ENCODE measurements around the gene AAGAB. TPM values are rescaled to one million over a fixed set of nuclear protein-coding genes. Genes with fewer than 3 reads are reported as not detected.

Gene AAGAB
- total RNA-seq, 1 experiment from 2014 or later, result 30.5 TPM

GRCh38 chr15:67152429-67152828 is 102.0 kb downstream of the AAGAB start:
- Histone ChIP-seq H3K9ac (ENCODE audit: low read length) (0 out of 2 replicates have a peak overlapping the region, but pooled peaks have one; percentile 17), H3K27me3 (ENCODE audit: low read length) (no peaks in the 10 kb centered on the region), H3K9me2 (replicated peaks; ENCODE audit: low read length) (no peaks in the 10 kb centered on the region), H3K4me1 (ENCODE audit: insufficient read depth, low read length) (peaks cover 40% of the 10 kb centered on the region), H3K27ac (ENCODE audit: low read length) (peak overlapping the region; percentile 53), H3K36me3 (ENCODE audit: low read depth, low read length) (peaks cover 42% of the 10 kb centered on the region), H3K79me2 (ENCODE audit: low read length) (peaks cover 87% of the 10 kb centered on the region), H3K9me3 (ENCODE audit: low read length) (no peaks in the 10 kb centered on the region), H4K20me1 (ENCODE audit: low read length) (no peaks in the 10 kb centered on the region), H3F3A (ENCODE audit: low read length, unreplicated experiment) (peaks cover 5% of the 10 kb centered on the region), H2AFZ (ENCODE audit: low read length) (no peak overlapping the region), H3K4me3 (ENCODE audit: low read length) (no peak overlapping the region), H3K4me2 (ENCODE audit: low read length) (no peak overlapping the region)
- ATAC-seq (no peak), DNase-seq (no peak)
- ChIA-PET CTCF (no interaction called here), POLR2A (ENCODE audit: unreplicated experiment) (no interaction called here)
- TF ChIP-seq CTCF (conservative IDR thresholded peaks at IDR 0.05; ENCODE audit: low read depth, low read length) (no peak), EZH2phosphoT487 (IDR thresholded peaks at IDR 0.05; ENCODE audit: borderline replicate concordance, low read length) (no peak), EZH2 (IDR thresholded peaks at IDR 0.05; ENCODE audit: low read length, unreplicated experiment) (no peak)
- intact Hi-C loops (cut with micrococcal nuclease), result no loop called here
- no TSS peak for BruUV-seq (replicated peaks)

Other genes with a start within 250 kb of the AAGAB start
- 75.6 and 86.4 TPM in 2 replicates for gene SMAD3, start 189.1 kb downstream of the AAGAB start, total RNA-seq (2014; rRNA removed)
- gene IQCH, start 125 bp upstream of the AAGAB start, total RNA-seq (2014; rRNA removed), result 2.1 and 8.2 TPM in 2 replicates

Data from PC-3 (cell line).